HG02870 (cell line): ENCODE measurements around the gene R3HDM4.

Source experiments
- ATAC-seq: cut with Tn5 transposase; IDR thresholded peaks from one replicate; pipeline ENCODE4 v1.9.1; 2021; ENCODE audit warnings: mild to moderate bottlenecking, moderate library complexity; ENCODE audit not compliant: unreplicated experiment

The R3HDM4 gene

GRCh38 chr19:932648-933552 lies 19.9 kb upstream of the R3HDM4 start:
- no peak for ATAC-seq

GRCh38 chr19:931860-932647 lies 19.0 kb upstream of the R3HDM4 start:
- no peak for ATAC-seq

- no peak for ATAC-seq
Measured at GRCh38 chr19:929891-930258, 16.9 kb upstream of the R3HDM4 start.

- no peak for ATAC-seq
Measured at GRCh38 chr19:929203-929890, 16.3 kb upstream of the R3HDM4 start.

- ATAC-seq = no peak
Measured at GRCh38 chr19:928471-929202, 15.6 kb upstream of the R3HDM4 start.

GRCh38 chr19:927780-928401 lies 14.9 kb upstream of the R3HDM4 start:
- ATAC-seq = no peak

- no peak for ATAC-seq
Measured at GRCh38 chr19:927351-927779, 14.3 kb upstream of the R3HDM4 start.

- ATAC-seq = no peak
Measured at GRCh38 chr19:926589-927350, 13.8 kb upstream of the R3HDM4 start.

- no peak for ATAC-seq
Measured at GRCh38 chr19:926323-926588, 13.2 kb upstream of the R3HDM4 start.

- ATAC-seq = peak; percentile 49
Measured at GRCh38 chr19:925526-926322, 12.7 kb upstream of the R3HDM4 start, which contains the start of gene ARID3A. ARID3A (plus strand) TSS chr19:926035; CDS start chr19:929529, 3,494 bp downstream.

GRCh38 chr19:925087-925525 lies 12.1 kb upstream of the R3HDM4 start:
- ATAC-seq = peak; percentile 39

- no peak for ATAC-seq
Measured at GRCh38 chr19:924553-925086, 11.6 kb upstream of the R3HDM4 start.

GRCh38 chr19:920051-920864 lies 7.2 kb upstream of the R3HDM4 start:
- no peak for ATAC-seq

GRCh38 chr19:919199-920050 lies 6.4 kb upstream of the R3HDM4 start:
- no peak for ATAC-seq

- no peak for ATAC-seq
Measured at GRCh38 chr19:918481-919198, 5.6 kb upstream of the R3HDM4 start.

GRCh38 chr19:918152-918437 lies 5.1 kb upstream of the R3HDM4 start:
- ATAC-seq = no peak
